SH-SY5Y (cell line): ENCODE measurements around the gene KRTAP22-1.

Experiments used
- GATA2 ChIP-seq: IDR thresholded peaks from 2 replicates; pipeline ENCODE4 v1.6.1; 2011; ENCODE audit warnings: mild to moderate bottlenecking, low read depth, low read length
- GATA3 ChIP-seq: IDR thresholded peaks from 2 replicates; pipeline ENCODE4 v1.6.1; 2011; ENCODE audit warnings: low read depth, mild to moderate bottlenecking, low read length, moderate library complexity

- no peak for TF ChIP-seq GATA2
- TF ChIP-seq GATA3, result no peak
These were observed 23.1 kb upstream of the KRTAP22-1 start for GRCh38 chr21:30577766-30578165.
